Measurements from ENCODE around the gene SEC24D.
"Not testable (repeated sequence)": the region's sequence is repeated elsewhere in the genome, so short reads cannot be mapped to it uniquely, and the experiment has no call there.

Gene SEC24D

DNA sequence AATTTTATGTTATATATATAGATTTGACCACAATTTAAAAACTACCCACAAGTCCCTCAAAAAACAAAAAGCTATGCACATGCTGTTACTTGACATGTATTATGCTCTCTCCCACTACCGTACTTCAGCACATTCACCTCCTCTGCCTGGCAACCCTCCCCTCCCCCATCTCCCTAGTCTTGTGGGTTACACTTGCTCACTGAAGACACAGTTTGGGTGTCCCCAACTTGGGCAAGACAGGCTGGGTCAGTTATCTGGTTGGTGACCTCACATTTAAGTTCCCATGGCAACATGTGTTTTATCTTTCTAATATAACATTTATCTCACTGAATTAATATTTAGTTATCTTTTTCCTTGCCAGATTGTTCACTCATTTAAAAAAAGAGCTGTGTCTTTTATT lies 32.7 kb downstream of the SEC24D start:
- no peak for DNase-seq

DNA sequence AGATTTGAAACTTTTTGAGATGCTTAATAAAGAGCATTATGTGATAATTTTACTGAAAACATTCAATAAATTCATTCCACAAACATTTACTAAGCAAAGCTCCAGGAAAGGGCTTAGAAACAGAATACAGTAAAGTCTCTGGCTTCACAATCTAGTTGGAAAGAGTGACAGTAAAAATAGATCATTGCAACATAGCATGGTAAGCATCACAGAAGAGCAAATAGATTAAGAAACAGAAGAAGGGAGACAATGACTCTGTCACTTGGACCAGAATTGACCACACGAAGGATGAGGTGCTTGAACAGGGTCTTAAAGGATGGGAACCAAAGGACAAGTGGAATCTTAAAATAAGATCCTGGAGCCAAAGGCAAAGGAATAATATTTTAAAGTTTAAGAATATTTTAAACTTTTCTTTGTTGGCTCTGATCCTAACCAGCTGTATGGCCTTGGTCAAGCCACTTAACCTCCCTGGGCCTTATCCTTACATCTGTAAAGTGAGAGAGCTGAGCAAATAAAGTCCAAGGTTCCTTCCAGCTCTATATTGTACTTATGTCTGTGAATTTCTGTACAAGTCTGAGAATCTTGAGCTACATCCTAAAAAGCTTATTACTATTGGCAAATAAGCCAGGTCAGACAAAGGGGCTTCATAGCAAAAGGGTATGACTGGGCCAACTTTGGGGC lies 33.9 kb downstream of the SEC24D start:
- no peak for DNase-seq

DNA sequence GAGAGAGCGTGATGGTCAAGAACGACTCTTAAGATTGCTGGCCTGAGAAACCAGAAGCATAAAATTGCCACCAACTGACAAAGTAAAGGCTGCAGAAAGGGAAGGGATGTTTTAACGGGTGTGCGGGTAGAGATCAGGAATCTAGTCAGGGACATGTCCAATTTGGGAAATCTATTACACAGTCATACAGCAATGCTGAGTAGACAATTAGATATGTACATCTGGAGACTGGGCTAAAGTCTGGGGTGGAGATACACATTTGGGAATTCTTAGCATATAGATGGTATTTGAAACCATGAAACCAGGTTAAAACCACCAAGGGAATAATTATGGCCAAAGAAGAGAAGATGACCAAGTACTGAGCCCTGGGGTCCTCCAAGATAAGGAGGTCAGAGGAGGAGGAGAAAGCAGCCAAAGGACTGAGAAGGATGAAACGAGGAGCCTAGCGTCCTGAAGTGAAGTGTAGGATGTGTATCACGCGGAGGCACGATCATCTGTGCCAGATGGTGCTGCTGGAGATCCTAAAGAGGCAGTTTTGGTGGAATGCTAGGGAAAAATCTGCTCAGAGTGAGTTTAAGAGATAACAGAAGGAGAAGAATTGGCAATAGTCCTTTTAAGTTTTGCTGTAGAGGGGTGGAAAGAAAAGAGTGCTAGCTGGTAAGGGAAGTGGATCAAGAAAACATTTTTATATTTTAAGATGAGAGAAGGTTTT lies 36.5 kb downstream of the SEC24D start:
- no peak for DNase-seq

DNA sequence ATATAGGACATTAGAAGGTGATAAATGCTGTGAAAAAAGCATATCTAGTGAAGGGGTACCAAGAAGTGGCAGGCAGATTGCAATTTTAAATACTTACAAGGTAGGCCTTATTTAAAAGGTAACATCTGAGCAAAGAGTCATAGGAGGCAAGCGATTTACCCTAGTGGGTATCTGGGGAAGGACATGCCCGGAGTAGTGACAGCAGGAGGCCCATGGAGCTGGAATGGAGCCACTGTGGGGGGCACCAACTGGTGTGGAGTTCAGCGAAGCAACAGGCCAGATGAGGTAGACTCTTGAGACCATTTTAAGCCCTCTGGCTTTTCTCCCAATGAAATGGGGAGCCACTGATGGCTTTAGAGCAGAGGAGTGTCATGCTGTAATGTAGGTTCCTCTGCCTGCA lies 37.3 kb downstream of the SEC24D start:
- no peak for DNase-seq

GRCh38 chr4:118797558-118798142 lies 38.3 kb downstream of the SEC24D start:
- DNase-seq, result no peak

GRCh38 chr4:118791690-118792446 lies 44.1 kb downstream of the SEC24D start:
- DNase-seq, result not testable (repeated sequence)

- no peak for DNase-seq
Measured at GRCh38 chr4:118790544-118790943, 45.4 kb downstream of the SEC24D start.

DNA sequence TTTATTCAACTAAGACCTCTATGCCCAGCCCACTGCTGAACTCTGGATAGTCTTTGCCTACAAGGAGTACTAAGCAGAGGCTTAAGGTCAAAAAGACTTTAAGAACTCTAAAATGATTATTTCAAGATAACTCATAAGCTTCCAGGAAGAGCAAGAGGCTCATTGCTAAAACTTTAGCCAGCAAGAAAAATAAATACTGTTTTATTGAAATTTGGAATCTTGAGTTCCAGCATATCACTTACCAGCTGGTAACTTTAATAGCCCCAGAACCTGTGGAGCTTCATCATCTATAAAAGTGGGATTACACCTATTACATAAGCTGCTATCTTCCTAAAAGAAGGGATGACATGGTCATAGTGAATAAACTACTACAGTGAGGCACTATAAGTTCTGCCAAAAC lies 47.0 kb downstream of the SEC24D start:
- DNase-seq, result no peak

- DNase-seq, result no peak
Measured at GRCh38 chr4:118787844-118788380, 48.0 kb downstream of the SEC24D start.

- DNase-seq, result no peak
Measured at GRCh38 chr4:118784776-118785175, 51.1 kb downstream of the SEC24D start.

DNA sequence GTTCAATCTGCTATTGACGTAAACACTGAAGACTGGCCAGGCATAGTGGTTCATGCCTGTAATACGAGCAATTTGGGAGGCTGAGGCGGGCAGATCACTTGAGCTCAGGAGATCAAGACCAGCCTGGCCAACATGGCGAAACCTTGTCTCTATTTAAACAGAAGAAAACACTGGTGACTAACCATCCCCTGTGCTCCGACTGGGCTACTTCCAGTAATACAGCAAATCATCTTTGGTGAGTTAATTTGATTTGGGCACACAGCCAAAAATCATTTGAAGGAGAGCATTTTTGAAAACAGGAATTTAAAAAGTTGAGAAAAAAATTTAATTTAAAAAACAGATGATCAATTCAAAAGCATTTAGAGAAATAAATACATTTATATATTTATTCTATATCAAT lies 52.0 kb downstream of the SEC24D start:
- no peak for DNase-seq

GRCh38 chr4:118782886-118783285 lies 53.0 kb downstream of the SEC24D start:
- DNase-seq, result not testable (repeated sequence)

GRCh38 chr4:118777649-118778048 lies 58.3 kb downstream of the SEC24D start:
- not testable (repeated sequence) for DNase-seq

DNA sequence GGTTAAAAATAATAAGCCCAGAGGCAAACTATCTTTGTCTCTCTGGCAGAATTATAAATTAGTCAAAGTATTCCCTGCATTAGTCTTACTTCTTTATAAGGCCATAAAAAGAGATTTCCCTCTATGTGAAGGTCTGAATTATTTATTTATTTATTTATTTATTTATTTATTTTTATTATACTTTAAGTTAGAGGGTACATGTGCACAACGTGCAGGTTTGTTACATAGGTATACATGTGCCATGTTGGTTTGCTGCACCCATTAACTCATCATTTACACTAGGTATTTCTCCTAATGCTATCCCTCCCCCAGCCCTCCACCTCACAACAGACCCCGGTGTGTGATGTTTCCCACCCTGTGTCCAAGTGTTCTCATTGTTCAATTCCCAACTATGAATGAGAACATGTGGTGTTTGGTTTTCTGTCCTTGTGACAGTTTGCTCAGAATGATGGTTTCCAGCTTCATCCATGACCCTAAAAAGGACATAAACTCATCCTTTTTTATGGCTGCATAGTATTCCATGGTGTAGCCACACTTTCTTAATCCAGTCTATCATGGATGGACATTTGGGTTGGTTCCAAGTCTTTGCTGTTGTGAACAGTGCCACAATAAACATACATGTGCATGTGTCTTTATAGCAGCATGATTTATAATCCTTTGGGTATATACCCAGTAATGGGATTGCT lies 58.8 kb downstream of the SEC24D start:
- not testable (repeated sequence) for DNase-seq

GRCh38 chr4:118776157-118776954 lies 59.6 kb downstream of the SEC24D start:
- DNase-seq, result no peak

DNA sequence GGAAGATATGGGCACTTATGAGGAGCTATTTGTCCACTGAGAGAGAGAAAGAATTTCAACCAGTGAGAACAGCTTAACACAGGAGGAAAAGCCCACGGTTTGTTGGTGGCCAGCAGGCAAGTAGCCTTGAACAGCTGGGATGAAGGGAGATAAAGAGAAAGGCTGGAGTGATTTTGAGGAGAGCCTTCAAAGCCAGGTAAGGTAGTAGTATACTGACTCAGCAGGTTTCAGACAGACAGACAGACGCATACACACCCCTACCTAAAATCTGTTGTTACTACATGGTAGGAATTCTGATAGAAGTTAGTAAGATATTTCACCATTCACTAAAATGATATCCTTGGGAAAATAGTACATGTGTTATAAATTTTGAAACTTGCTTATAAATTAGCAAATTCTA lies 60.5 kb downstream of the SEC24D start:
- DNase-seq, result no peak

DNA sequence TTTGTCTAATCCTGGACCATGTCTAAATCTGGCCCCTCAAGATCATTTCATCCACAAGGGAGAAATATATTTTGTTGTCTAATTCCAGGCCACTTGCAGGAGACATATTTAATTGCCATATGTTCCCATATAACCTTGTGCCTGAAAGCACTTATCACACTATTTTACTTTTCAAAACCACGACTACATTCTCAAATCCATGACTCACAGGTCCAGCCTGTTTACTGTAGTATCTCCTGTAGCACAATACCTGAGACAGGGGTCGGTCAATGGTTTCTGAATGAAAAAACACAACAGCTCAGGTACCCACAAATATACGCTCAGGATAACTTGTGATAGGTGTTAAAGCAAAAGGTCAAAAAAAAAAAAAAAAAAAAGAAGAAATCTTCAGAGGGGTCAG lies 60.9 kb downstream of the SEC24D start:
- DNase-seq, result no peak

DNA sequence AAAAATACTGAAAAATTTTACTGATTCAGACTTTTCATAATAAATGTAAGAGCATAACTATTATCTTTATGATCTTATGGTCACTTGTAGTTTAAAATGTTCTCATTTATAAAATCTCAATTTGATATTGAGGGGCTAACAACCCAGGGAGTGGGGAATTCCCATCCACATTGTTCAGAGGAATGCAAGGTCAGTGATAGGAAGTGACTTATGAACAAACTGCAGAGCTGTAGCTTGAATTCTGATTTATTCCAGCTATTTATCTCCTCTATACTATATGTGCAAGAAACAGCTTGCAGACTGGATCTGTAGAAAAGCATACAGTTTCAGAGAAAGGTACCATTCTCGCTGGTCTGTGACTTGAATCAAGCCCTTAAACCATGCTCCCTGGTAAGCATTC lies 61.6 kb downstream of the SEC24D start:
- DNase-seq, result no peak

DNA sequence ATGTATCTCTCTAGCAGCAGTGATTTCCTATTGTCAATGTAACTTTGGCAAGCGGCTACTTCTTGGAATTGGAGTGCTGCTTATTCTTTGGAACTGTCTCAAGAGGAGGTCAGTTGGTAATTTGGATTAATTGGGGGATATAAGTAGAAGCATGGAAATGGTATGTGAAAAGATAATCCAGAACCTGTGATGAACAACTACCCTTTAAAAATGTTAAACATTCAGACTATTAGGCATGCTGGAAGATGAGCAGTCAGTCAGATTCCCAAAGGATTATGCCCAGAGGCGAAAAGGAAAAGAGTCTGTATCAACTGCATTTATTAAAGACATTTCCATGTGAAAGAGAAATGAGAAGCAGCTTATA lies 62.5 kb downstream of the SEC24D start:
- no peak for DNase-seq

GRCh38 chr4:118772767-118773428 lies 63.0 kb downstream of the SEC24D start:
- no peak for DNase-seq

GRCh38 chr4:118772081-118772766 lies 63.7 kb downstream of the SEC24D start:
- no peak for DNase-seq

All from 8988T (cell line).